K562 (cell line): ENCODE data around the gene HMCES.

Source experiments
- ASH1L ChIP-seq: fragments of 450-650 bp; IDR thresholded peaks from 2 replicates; pipeline ENCODE4 v1.6.1; 2018; ENCODE audit warnings: borderline replicate concordance, mild to moderate bottlenecking, low read depth; ENCODE audit not compliant: partially characterized antibody
- CREM ChIP-seq: IDR thresholded peaks from 2 replicates; pipeline ENCODE4 v1.6.1; 2014; ENCODE audit warnings: antibody characterized with exemption, low read depth
- PTRF ChIP-seq: fragments of 450-650 bp; IDR thresholded peaks from 2 replicates; pipeline ENCODE4 v1.6.1; 2016; ENCODE audit warnings: mild to moderate bottlenecking, missing genetic modification characterization, missing compliant biosample characterization
- ZNF12 ChIP-seq: sonication (generic); formaldehyde crosslinking; IDR thresholded peaks from 2 replicates; pipeline ENCODE4 v1.4.0; 2020; ENCODE audit warnings: mild to moderate bottlenecking, missing genetic modification reagents
- ZNF133 ChIP-seq: fragments of 250-450 bp; sonication (Bioruptor Pico); IDR thresholded peaks from 2 replicates; pipeline ENCODE4 v1.4.0; 2020; ENCODE audit warnings: mild to moderate bottlenecking
- TF ChIP-seq, protein P1 (sequence below): fragments of 450-650 bp; formaldehyde crosslinking; IDR thresholded peaks from 2 replicates; pipeline ENCODE4 v1.4.0; 2022; ENCODE audit warnings: mild to moderate bottlenecking, moderate library complexity
- TF ChIP-seq, protein P2 (sequence below): sonication (generic); formaldehyde crosslinking; IDR thresholded peaks from 2 replicates; pipeline ENCODE4 v1.8.1; 2023; ENCODE audit warnings: mild to moderate bottlenecking, missing genetic modification reagents, moderate library complexity
- TF ChIP-seq, protein P3 (sequence below), 3 experiments: IDR thresholded peaks in 2 of 3; conservative IDR thresholded peaks in 1 of 3; 2 replicates each; pipeline ENCODE4 v1.5.1; 2011 to 2012; ENCODE audit warnings: low read length in 3 of 3, mild to moderate bottlenecking in 3 of 3, control low read depth in 2 of 3, improper control_type of control experiment in 1 of 3, inconsistent platforms in 1 of 3, low read depth in 1 of 3, mixed read lengths in 1 of 3, moderate library complexity in 1 of 3; ENCODE audit not compliant: insufficient read depth in 2 of 3

DNA sequence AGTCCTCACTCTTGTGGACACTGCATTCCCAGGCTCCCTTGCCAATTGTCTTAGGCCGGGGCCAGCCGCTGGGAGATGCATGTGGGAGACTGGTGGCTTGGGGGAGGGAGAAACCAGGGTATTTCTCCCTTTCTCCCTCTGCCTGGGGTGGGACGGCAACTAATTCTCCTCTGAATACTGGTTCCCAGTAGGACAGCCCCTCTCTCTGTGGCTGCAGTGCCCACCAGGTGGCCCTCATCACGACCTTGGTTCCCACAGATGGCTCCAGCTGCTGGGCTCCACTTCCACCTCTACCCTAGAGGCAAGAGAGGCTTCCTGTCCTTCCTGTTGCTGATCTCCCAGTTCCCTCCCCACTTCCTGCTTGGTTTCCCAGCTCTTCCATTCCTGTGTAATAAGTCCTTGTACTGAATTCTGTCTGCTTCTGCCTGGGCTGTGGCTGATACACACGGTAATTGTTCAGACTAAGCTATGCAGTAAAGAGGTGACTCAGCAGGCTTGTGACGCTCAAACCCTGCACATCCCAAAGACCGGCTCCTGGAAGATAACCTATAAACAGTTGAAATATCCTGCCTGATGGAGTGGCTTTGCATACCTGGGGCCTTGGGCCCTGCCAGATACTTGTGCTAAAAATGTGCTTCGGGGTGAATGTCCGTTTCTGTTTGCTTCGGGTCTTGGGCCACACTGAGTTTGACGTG lies 49.6 kb upstream of the HMCES start:
- TF ChIP-seq, protein P1, sequence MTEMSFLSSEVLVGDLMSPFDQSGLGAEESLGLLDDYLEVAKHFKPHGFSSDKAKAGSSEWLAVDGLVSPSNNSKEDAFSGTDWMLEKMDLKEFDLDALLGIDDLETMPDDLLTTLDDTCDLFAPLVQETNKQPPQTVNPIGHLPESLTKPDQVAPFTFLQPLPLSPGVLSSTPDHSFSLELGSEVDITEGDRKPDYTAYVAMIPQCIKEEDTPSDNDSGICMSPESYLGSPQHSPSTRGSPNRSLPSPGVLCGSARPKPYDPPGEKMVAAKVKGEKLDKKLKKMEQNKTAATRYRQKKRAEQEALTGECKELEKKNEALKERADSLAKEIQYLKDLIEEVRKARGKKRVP (CRISPR knock-in tag), result no peak
- TF ChIP-seq, protein P2, sequence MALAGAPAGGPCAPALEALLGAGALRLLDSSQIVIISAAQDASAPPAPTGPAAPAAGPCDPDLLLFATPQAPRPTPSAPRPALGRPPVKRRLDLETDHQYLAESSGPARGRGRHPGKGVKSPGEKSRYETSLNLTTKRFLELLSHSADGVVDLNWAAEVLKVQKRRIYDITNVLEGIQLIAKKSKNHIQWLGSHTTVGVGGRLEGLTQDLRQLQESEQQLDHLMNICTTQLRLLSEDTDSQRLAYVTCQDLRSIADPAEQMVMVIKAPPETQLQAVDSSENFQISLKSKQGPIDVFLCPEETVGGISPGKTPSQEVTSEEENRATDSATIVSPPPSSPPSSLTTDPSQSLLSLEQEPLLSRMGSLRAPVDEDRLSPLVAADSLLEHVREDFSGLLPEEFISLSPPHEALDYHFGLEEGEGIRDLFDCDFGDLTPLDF (CRISPR knock-in tag), result no peak
- TF ChIP-seq ASH1L, result no peak
- TF ChIP-seq ZNF133 (CRISPR knock-in tag), result no peak
- no peak for TF ChIP-seq PTRF (tag)
- TF ChIP-seq, protein P3, sequence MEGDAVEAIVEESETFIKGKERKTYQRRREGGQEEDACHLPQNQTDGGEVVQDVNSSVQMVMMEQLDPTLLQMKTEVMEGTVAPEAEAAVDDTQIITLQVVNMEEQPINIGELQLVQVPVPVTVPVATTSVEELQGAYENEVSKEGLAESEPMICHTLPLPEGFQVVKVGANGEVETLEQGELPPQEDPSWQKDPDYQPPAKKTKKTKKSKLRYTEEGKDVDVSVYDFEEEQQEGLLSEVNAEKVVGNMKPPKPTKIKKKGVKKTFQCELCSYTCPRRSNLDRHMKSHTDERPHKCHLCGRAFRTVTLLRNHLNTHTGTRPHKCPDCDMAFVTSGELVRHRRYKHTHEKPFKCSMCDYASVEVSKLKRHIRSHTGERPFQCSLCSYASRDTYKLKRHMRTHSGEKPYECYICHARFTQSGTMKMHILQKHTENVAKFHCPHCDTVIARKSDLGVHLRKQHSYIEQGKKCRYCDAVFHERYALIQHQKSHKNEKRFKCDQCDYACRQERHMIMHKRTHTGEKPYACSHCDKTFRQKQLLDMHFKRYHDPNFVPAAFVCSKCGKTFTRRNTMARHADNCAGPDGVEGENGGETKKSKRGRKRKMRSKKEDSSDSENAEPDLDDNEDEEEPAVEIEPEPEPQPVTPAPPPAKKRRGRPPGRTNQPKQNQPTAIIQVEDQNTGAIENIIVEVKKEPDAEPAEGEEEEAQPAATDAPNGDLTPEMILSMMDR (IDR thresholded peaks at IDR 0.05 in 2 of 3, conservative IDR thresholded peaks at IDR 0.05 in 1 of 3; ENCODE audit: insufficient read depth in 2 of 3, low read depth in 1 of 3, low read length in 3 of 3), result peak in 1 of 3 experiments; percentile 26; a peak in 1 of 6 replicates
- peak; percentile 32; the same call in 1 of the 2 replicates for TF ChIP-seq CREM
- no peak for TF ChIP-seq ZNF12 (CRISPR knock-in tag)
